Measurements from ENCODE around the gene MARK2. TPM values are rescaled to one million over a fixed set of nuclear protein-coding genes. Genes with fewer than 3 reads are reported as not detected.

MARK2 gene
- total RNA-seq, 1 donor from 2014 or later: 26.2 TPM

DNA sequence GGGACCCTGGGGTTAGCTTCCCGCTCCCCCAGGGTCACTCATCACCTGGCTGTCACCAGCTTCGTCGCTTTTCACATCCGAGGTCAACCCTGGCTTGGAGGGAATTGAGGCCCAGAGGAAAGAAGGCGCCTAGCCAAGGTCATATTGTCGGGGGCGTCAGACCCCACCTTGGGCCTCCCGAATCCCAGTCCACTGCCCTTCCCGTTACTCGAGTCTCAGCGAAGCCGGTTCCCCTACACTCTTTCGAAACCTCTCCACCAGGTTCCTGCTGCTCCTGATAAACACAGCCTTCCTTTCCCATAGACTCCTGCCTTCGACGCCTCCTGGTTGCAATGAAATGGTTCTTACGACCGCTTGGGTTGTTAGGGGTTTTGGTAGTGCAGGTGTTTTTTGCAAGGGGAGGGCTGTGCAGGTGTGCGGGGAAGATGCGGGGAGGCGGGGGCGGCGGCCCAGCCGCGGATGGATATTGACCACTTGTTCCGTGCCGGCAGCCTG is 100.5 kb downstream of the MARK2 start:
- no peaks in the 10 kb centered on the region for H3K27me3 Mint-ChIP-seq (ENCODE audit: low read depth)
- H3K4me3 Mint-ChIP-seq (ENCODE audit: unreplicated experiment): peak overlapping the region; percentile 91
- DNase-seq (ENCODE audit: low spot score): no peak
- H3K9me3 Mint-ChIP-seq (ENCODE audit: low read depth): no peaks in the 10 kb centered on the region
- H3K36me3 Mint-ChIP-seq (ENCODE audit: low read depth): peaks cover 1% of the 10 kb centered on the region
- H3K4me1 Mint-ChIP-seq (ENCODE audit: low read depth): peaks cover 17% of the 10 kb centered on the region
- peak overlapping the region; percentile 63 for H3K27ac Mint-ChIP-seq (ENCODE audit: unreplicated experiment)
- TF ChIP-seq, protein P1, sequence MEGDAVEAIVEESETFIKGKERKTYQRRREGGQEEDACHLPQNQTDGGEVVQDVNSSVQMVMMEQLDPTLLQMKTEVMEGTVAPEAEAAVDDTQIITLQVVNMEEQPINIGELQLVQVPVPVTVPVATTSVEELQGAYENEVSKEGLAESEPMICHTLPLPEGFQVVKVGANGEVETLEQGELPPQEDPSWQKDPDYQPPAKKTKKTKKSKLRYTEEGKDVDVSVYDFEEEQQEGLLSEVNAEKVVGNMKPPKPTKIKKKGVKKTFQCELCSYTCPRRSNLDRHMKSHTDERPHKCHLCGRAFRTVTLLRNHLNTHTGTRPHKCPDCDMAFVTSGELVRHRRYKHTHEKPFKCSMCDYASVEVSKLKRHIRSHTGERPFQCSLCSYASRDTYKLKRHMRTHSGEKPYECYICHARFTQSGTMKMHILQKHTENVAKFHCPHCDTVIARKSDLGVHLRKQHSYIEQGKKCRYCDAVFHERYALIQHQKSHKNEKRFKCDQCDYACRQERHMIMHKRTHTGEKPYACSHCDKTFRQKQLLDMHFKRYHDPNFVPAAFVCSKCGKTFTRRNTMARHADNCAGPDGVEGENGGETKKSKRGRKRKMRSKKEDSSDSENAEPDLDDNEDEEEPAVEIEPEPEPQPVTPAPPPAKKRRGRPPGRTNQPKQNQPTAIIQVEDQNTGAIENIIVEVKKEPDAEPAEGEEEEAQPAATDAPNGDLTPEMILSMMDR (IDR thresholded peaks at IDR 0.05): peak; percentile 17

DNA sequence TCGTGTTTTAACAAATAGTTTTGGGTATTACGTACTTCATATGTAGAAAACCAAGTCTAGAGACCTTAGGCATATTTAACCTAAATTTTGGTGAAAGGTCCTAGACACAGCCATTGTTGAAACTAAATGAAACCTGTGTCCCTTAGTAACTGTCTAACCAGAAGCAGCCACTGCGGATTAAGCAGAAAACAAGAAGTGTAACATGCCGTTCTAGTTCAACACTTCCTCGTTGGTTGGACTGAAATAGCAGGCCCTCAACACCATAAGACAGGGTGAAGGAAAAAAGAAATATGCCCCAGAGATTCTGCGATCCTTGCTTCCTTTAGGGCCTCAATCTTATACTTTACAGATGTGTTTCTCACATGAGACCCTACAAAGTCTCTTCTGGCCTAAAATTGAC is 101.9 kb downstream of the MARK2 start:
- H3K4me1 Mint-ChIP-seq (ENCODE audit: low read depth): peaks cover 25% of the 10 kb centered on the region
- no peaks in the 10 kb centered on the region for H3K27me3 Mint-ChIP-seq (ENCODE audit: low read depth)
- TF ChIP-seq, protein P1 (IDR thresholded peaks at IDR 0.05): no peak
- no peaks in the 10 kb centered on the region for H3K9me3 Mint-ChIP-seq (ENCODE audit: low read depth)
- DNase-seq (ENCODE audit: low spot score): no peak
- H3K27ac Mint-ChIP-seq (ENCODE audit: unreplicated experiment): no peak overlapping the region
- H3K4me3 Mint-ChIP-seq (ENCODE audit: unreplicated experiment): no peak overlapping the region
- peaks cover 1% of the 10 kb centered on the region for H3K36me3 Mint-ChIP-seq (ENCODE audit: low read depth)

DNA sequence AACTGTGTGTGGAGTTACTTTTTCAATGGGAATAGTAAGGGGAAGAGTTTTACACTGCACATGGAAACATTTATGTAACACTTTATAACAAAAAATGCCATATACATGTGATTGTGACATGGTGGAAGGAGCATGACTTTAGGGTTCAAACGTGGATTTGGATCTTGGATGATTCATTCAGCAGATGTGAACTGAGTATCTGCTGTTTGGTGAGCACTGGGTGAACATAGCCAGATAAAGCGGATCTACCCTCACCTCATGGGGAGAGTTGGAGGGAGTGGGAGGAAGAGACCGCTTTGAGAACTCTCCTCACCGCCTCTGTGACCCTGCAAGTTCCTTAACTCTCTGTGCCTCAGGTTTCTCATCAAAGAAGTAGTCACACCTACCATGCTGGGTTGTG is 103.0 kb downstream of the MARK2 start:
- H3K4me1 Mint-ChIP-seq (ENCODE audit: low read depth): peaks cover 27% of the 10 kb centered on the region
- no peak for DNase-seq (ENCODE audit: low spot score)
- no peaks in the 10 kb centered on the region for H3K27me3 Mint-ChIP-seq (ENCODE audit: low read depth)
- TF ChIP-seq, protein P1 (IDR thresholded peaks at IDR 0.05): no peak
- peaks cover 1% of the 10 kb centered on the region for H3K36me3 Mint-ChIP-seq (ENCODE audit: low read depth)
- H3K4me3 Mint-ChIP-seq (ENCODE audit: unreplicated experiment): no peak overlapping the region
- no peaks in the 10 kb centered on the region for H3K9me3 Mint-ChIP-seq (ENCODE audit: low read depth)
- H3K27ac Mint-ChIP-seq (ENCODE audit: unreplicated experiment): no peak overlapping the region

DNA sequence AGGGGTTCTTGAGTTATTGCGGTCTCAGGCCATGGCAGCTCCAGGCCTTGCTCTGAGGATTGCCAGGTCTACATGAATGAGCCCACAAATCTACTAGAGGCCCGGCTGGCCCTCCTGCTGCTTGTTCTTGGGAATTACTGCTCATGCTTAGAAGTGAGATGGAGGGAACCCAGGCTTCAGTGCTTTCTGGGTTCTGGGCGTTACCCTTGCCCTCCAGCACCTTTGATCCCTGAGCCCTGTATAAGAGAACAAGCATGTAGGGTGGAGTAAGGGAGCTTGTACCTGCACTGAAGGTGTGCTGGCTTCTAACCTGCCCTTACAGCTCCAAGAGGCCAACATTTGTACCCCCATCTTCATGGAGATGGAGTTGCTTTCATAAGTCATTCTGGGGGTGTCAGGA is 103.9 kb downstream of the MARK2 start:
- no peak for DNase-seq (ENCODE audit: low spot score)
- Mint-ChIP-seq H3K9me3 (ENCODE audit: low read depth) (no peaks in the 10 kb centered on the region), H3K27me3 (ENCODE audit: low read depth) (no peaks in the 10 kb centered on the region), H3K36me3 (ENCODE audit: low read depth) (peaks cover 1% of the 10 kb centered on the region), H3K4me3 (ENCODE audit: unreplicated experiment) (no peak overlapping the region), H3K4me1 (ENCODE audit: low read depth) (peaks cover 27% of the 10 kb centered on the region), H3K27ac (ENCODE audit: unreplicated experiment) (no peak overlapping the region)
- TF ChIP-seq, protein P1 (IDR thresholded peaks at IDR 0.05): no peak

GRCh38 chr11:63944987-63945386 is 106.1 kb downstream of the MARK2 start:
- Mint-ChIP-seq H3K27me3 (ENCODE audit: low read depth) (no peaks in the 10 kb centered on the region), H3K4me1 (ENCODE audit: low read depth) (peaks cover 16% of the 10 kb centered on the region), H3K27ac (ENCODE audit: unreplicated experiment) (peak overlapping the region; percentile 61), H3K4me3 (ENCODE audit: unreplicated experiment) (no peak overlapping the region), H3K9me3 (ENCODE audit: low read depth) (no peaks in the 10 kb centered on the region), H3K36me3 (ENCODE audit: low read depth) (peaks cover 1% of the 10 kb centered on the region)
- TF ChIP-seq, protein P1 (IDR thresholded peaks at IDR 0.05): no peak
- DNase-seq (ENCODE audit: low spot score): no peak

All from chondrocyte (in vitro differentiated cells).